ENCODE results near the gene ELF3. TPM values are rescaled to one million over a fixed set of nuclear protein-coding genes. Genes with fewer than 3 reads are reported as not detected.

The ELF3 gene
- total RNA-seq, 2 experiments from 2014 or later: 2.0 to 2.7 TPM

- H3K27me3 Mint-ChIP-seq: peaks cover 21% of the 10 kb centered on the region
- no peaks in the 10 kb centered on the region for H3K4me1 Mint-ChIP-seq (ENCODE audit: low read depth)
- ChIA-PET CTCF (no interaction called here), POLR2A (no interaction called here)
- Histone ChIP-seq H3K27ac (ENCODE audit: low read depth in 1 of 2, low read length in 2 of 2) (no peak overlapping the region), H3K36me3 (ENCODE audit: insufficient read depth, low read length) (no peaks in the 10 kb centered on the region), H3K27me3 (ENCODE audit: control insufficient read depth in 1 of 2, insufficient read depth in 2 of 2, low read length in 2 of 2) (no peaks in the 10 kb centered on the region), H3K9me3 (ENCODE audit: control insufficient read depth in 1 of 2, insufficient read depth in 1 of 2, low read length in 2 of 2) (peaks cover 0 to 6% of the 10 kb centered on the region in 2 experiments), H3K4me3 (ENCODE audit: low read length) (no peak overlapping the region), H3K4me1 (ENCODE audit: insufficient read depth, low read length) (peaks cover 3% of the 10 kb centered on the region)
- no peak for DNase-seq
- no peak overlapping the region for H3K27ac Mint-ChIP-seq
- no peak for ATAC-seq (ENCODE audit: poor library complexity)
- H3K4me3 Mint-ChIP-seq: no peak overlapping the region
- intact Hi-C loops (cut with DNase I, micrococcal nuclease): no loop called here
- no peak for TF ChIP-seq CTCF (IDR thresholded peaks at IDR 0.05)
- H3K36me3 Mint-ChIP-seq (ENCODE audit: low read depth): no peaks in the 10 kb centered on the region
- no peaks in the 10 kb centered on the region for H3K9me3 Mint-ChIP-seq
Measured at GRCh38 chr1:202014060-202014459, 3.7 kb downstream of the ELF3 start.

GRCh38 chr1:202014915-202015661 lies 4.7 kb downstream of the ELF3 start:
- ATAC-seq (ENCODE audit: poor library complexity) (no peak), DNase-seq (no peak)
- ChIA-PET POLR2A (no interaction called here), CTCF (interaction anchor here (1.2 kb wide), 1 partner anchor 11 kb away, joined by 3 read pairs; no protein-coding TSS in a partner anchor)
- Mint-ChIP-seq H3K9me3 (no peaks in the 10 kb centered on the region), H3K27me3 (peaks cover 22% of the 10 kb centered on the region), H3K27ac (no peak overlapping the region), H3K36me3 (ENCODE audit: low read depth) (no peaks in the 10 kb centered on the region), H3K4me3 (no peak overlapping the region), H3K4me1 (ENCODE audit: low read depth) (no peaks in the 10 kb centered on the region)
- no peaks in the 10 kb centered on the region for H3K27me3 ChIP-seq (ENCODE audit: control insufficient read depth in 1 of 2, insufficient read depth in 2 of 2, low read length in 2 of 2)
- no peak overlapping the region for H3K27ac ChIP-seq (ENCODE audit: low read depth in 1 of 2, low read length in 2 of 2)
- H3K4me3 ChIP-seq (ENCODE audit: low read length): no peak overlapping the region
- intact Hi-C loops (cut with DNase I, micrococcal nuclease): no loop called here
- no peak for TF ChIP-seq CTCF (IDR thresholded peaks at IDR 0.05)
- H3K9me3 ChIP-seq (ENCODE audit: control insufficient read depth in 1 of 2, insufficient read depth in 1 of 2, low read length in 2 of 2): peaks cover 0 to 6% of the 10 kb centered on the region in 2 experiments
- no peaks in the 10 kb centered on the region for H3K4me1 ChIP-seq (ENCODE audit: insufficient read depth, low read length)
- no peaks in the 10 kb centered on the region for H3K36me3 ChIP-seq (ENCODE audit: insufficient read depth, low read length)

- Mint-ChIP-seq H3K9me3 (no peaks in the 10 kb centered on the region), H3K36me3 (ENCODE audit: low read depth) (no peaks in the 10 kb centered on the region), H3K4me1 (ENCODE audit: low read depth) (no peaks in the 10 kb centered on the region), H3K27ac (no peak overlapping the region), H3K27me3 (peaks cover 22% of the 10 kb centered on the region), H3K4me3 (no peak overlapping the region)
- no peaks in the 10 kb centered on the region for H3K4me1 ChIP-seq (ENCODE audit: insufficient read depth, low read length)
- H3K4me3 ChIP-seq (ENCODE audit: low read length): no peak overlapping the region
- no peaks in the 10 kb centered on the region for H3K36me3 ChIP-seq (ENCODE audit: insufficient read depth, low read length)
- DNase-seq (no peak), ATAC-seq (ENCODE audit: poor library complexity) (no peak)
- ChIA-PET POLR2A (no interaction called here), CTCF (interaction anchor here (1.2 kb wide), 1 partner anchor 12 kb away, joined by 3 read pairs; no protein-coding TSS in a partner anchor)
- no peaks in the 10 kb centered on the region for H3K27me3 ChIP-seq (ENCODE audit: control insufficient read depth in 1 of 2, insufficient read depth in 2 of 2, low read length in 2 of 2)
- no peak for TF ChIP-seq CTCF (IDR thresholded peaks at IDR 0.05)
- H3K27ac ChIP-seq (ENCODE audit: low read depth in 1 of 2, low read length in 2 of 2): no peak overlapping the region
- intact Hi-C loops (cut with DNase I, micrococcal nuclease): no loop called here
- peaks cover 0 to under 1% of the 10 kb centered on the region in 2 experiments for H3K9me3 ChIP-seq (ENCODE audit: control insufficient read depth in 1 of 2, insufficient read depth in 1 of 2, low read length in 2 of 2)
Measured at GRCh38 chr1:202015662-202015937, 5.2 kb downstream of the ELF3 start.
